PFSK-1 (cell line): Measurements from ENCODE around the gene RTP5.

Experiments used
- FOXP2 ChIP-seq: optimal IDR thresholded peaks from 2 replicates; pipeline ENCODE3; 2011; ENCODE audit warnings: borderline replicate concordance, control low read depth, inconsistent platforms; ENCODE audit not compliant: insufficient read depth; ENCODE audit errors: extremely low read length, extremely low read depth
- POLR2AphosphoS5 ChIP-seq: IDR thresholded peaks from 2 replicates; pipeline ENCODE4 v1.6.1; 2012; ENCODE audit warnings: low read depth, mild to moderate bottlenecking, control low read depth, low read length, moderate library complexity
- SIN3A ChIP-seq: IDR thresholded peaks from 2 replicates; pipeline ENCODE4 v1.6.1; 2012; ENCODE audit warnings: mild to moderate bottlenecking, low read length, moderate library complexity, borderline replicate concordance; ENCODE audit not compliant: insufficient read depth
- TAF1 ChIP-seq: IDR thresholded peaks from 2 replicates; pipeline ENCODE4 v1.6.1; 2012; ENCODE audit warnings: low read length, control low read depth, borderline replicate concordance; ENCODE audit not compliant: insufficient read depth
- TF ChIP-seq, protein P1 (sequence below), 2 experiments: IDR thresholded peaks; 2 replicates each; pipeline versions ENCODE4 v1.6.1 to v1.8.0; 2011 to 2012; ENCODE audit warnings: low read depth in 2 of 2, low read length in 2 of 2, control low read depth in 1 of 2, inconsistent platforms in 1 of 2, mild to moderate bottlenecking in 1 of 2, moderate library complexity in 1 of 2; ENCODE audit not compliant: insufficient read depth in 1 of 2

RTP5 gene

DNA sequence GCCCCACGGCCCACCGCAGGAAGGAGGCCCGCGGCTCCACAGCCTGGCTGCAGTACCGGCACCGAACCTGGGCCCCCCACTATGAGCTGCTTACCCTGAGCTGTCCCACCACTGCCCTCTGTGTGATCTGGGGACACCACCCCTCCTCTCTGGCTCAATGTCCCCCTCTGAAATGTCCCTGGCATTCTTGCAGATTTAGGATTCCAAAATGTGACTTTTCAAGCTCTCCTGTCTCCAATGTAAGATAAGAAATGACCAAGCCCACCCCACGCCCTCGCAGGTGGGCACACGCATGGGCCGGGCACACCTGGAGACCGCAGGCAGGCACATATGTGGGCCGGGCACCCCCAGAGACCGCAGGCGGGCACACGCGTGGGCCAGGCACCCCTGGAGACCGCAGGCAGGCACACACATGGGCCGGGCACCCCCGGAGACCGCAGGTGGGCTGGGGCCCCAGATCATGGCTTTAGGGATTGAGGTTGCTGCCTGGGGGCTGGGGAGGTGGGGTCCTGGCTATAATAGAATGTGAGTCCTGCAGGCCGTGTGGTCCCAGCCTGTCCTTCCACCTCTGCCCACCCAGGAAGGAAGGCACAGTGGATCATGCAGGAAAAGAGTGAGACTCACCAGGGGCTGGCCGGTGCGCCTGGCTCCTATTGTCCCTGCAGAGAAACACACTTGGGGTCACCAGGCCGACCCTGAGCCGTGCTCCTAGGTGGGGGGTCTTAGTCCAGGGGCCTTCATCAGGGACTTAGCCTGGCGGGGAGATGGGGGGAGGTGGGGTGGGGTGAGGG, 18.0 kb upstream of the RTP5 start:
- TF ChIP-seq TAF1 (no peak), SIN3A (no peak), FOXP2 (no peak), POLR2AphosphoS5 (no peak)
- TF ChIP-seq, protein P1, sequence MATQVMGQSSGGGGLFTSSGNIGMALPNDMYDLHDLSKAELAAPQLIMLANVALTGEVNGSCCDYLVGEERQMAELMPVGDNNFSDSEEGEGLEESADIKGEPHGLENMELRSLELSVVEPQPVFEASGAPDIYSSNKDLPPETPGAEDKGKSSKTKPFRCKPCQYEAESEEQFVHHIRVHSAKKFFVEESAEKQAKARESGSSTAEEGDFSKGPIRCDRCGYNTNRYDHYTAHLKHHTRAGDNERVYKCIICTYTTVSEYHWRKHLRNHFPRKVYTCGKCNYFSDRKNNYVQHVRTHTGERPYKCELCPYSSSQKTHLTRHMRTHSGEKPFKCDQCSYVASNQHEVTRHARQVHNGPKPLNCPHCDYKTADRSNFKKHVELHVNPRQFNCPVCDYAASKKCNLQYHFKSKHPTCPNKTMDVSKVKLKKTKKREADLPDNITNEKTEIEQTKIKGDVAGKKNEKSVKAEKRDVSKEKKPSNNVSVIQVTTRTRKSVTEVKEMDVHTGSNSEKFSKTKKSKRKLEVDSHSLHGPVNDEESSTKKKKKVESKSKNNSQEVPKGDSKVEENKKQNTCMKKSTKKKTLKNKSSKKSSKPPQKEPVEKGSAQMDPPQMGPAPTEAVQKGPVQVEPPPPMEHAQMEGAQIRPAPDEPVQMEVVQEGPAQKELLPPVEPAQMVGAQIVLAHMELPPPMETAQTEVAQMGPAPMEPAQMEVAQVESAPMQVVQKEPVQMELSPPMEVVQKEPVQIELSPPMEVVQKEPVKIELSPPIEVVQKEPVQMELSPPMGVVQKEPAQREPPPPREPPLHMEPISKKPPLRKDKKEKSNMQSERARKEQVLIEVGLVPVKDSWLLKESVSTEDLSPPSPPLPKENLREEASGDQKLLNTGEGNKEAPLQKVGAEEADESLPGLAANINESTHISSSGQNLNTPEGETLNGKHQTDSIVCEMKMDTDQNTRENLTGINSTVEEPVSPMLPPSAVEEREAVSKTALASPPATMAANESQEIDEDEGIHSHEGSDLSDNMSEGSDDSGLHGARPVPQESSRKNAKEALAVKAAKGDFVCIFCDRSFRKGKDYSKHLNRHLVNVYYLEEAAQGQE (IDR thresholded peaks at IDR 0.05; ENCODE audit: insufficient read depth in 1 of 2, low read depth in 2 of 2, low read length in 2 of 2) = no peak

DNA sequence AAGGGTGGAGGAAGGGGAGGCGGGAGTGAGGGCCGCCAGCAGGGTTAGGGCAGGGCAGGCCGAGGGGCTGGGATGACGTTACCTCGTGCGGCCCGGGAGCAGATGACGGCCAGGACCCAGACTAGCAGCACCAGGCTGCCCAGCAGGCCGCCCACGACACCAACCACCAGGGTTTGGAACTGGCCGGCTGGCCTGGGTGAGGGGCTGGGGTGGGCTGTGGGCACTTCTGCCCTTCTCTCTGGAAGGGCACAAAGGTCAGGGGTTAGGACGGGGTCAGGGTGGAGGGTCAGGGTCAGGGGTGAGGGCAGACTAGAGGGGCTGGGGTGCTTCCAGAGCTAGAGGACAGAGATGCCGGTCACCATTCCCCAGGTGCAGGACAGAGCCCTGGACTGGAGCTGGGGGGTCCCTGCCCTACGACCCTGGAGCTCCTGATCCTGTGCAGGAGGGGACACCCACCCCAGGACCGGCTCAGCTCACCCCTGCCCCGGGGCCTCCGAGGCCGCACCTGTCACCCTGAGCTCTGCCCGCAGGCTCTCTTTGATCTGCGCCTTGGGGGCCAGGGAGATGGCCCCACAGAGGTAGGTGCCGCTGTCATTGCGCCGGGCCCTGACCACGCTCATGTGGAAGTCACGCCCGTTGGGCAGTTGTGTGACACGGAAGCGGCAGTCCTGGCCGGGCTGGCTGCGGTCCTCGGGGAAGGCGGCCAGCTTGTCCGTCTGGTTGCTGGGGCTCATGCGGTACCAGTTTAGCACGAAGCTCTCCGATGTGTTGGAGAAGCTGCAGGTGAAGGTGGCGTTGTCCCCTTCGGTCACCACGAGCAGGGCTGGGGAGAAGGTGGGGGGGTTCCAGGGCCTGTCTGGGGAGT, 17.2 kb upstream of the RTP5 start:
- no peak for TF ChIP-seq SIN3A
- TF ChIP-seq, protein P1 (IDR thresholded peaks at IDR 0.05; ENCODE audit: insufficient read depth in 1 of 2, low read depth in 2 of 2, low read length in 2 of 2) = no peak
- no peak for TF ChIP-seq TAF1
- TF ChIP-seq FOXP2 = no peak
- TF ChIP-seq POLR2AphosphoS5 = no peak

GRCh38 chr2:241852981-241853631, 16.4 kb upstream of the RTP5 start:
- TF ChIP-seq POLR2AphosphoS5 (no peak), FOXP2 (no peak), TAF1 (no peak), SIN3A (no peak)
- TF ChIP-seq, protein P1 (IDR thresholded peaks at IDR 0.05; ENCODE audit: insufficient read depth in 1 of 2, low read depth in 2 of 2, low read length in 2 of 2) = no peak

DNA sequence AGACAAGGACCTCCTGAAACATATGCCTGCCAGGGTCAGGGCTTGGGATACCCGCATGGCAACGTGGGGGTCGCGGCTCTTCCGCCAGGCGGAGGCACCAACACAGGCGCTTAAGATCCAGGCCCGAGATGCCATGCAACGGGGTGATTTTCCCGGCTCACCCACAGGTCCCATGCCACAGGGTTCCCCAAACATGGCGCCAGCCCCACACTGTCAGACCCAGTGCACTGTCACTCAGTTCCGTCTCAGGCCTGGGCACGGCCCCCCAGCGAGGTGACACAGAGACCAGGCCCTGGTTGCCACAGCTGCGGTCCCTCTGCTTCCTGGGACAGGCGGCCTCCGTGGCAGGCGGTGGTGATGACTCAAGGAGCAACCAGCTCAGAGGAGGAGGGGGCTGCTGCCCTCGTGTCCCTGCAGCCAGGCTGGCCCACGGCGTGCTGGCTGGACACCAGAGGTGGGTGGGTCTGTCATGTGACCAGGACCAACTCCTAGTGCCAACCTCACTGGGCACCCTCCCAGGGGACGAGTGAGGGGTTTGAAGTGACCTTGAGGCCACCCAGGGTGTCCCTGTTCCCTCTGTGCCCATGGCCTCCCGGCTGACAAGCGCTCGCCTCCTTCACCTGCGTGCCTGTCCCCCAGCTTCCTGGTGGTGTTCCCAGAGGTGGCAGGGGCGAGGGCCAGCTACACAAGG, 15.7 kb upstream of the RTP5 start:
- TF ChIP-seq, protein P1 (IDR thresholded peaks at IDR 0.05; ENCODE audit: insufficient read depth in 1 of 2, low read depth in 2 of 2, low read length in 2 of 2) = no peak
- TF ChIP-seq POLR2AphosphoS5 = no peak
- no peak for TF ChIP-seq FOXP2
- TF ChIP-seq TAF1 = no peak
- TF ChIP-seq SIN3A = no peak
